ENCODE measurements around the gene SPI1.

DNA sequence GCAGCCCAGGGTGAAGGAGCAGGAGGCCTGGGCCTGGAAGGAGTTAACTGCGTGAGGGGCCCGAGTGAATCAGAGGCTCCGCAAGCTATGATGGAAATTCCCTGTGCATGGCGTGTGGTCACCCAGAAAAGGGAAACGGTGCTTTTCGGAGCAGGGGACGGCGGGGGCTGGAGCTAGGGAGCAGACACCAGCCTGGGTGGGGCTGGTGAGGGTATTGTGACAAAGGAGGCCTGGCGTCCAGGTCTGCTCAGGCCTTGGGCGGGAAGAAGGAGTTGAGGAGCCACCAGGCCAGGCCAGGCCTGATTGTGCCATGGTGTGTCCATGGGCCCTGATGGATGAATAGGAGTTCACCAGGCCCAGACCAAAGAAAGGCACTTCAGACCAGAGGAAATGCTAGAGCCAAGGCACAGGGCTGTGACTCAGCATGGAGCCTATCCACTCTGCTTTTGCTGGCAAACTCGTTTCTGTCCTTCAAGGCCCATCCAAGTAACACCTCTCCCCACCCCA is 12.8 kb upstream of the SPI1 start:
- TF ChIP-seq, protein P1, sequence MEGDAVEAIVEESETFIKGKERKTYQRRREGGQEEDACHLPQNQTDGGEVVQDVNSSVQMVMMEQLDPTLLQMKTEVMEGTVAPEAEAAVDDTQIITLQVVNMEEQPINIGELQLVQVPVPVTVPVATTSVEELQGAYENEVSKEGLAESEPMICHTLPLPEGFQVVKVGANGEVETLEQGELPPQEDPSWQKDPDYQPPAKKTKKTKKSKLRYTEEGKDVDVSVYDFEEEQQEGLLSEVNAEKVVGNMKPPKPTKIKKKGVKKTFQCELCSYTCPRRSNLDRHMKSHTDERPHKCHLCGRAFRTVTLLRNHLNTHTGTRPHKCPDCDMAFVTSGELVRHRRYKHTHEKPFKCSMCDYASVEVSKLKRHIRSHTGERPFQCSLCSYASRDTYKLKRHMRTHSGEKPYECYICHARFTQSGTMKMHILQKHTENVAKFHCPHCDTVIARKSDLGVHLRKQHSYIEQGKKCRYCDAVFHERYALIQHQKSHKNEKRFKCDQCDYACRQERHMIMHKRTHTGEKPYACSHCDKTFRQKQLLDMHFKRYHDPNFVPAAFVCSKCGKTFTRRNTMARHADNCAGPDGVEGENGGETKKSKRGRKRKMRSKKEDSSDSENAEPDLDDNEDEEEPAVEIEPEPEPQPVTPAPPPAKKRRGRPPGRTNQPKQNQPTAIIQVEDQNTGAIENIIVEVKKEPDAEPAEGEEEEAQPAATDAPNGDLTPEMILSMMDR (IDR thresholded peaks at IDR 0.05): no peak
- TF ChIP-seq POLR2A (IDR thresholded peaks at IDR 0.05) (no peak), POLR2AphosphoS5 (IDR thresholded peaks at IDR 0.05) (no peak), EP300 (IDR thresholded peaks at IDR 0.05) (no peak)
